ENCODE results near the gene SDHAF1.

DNA sequence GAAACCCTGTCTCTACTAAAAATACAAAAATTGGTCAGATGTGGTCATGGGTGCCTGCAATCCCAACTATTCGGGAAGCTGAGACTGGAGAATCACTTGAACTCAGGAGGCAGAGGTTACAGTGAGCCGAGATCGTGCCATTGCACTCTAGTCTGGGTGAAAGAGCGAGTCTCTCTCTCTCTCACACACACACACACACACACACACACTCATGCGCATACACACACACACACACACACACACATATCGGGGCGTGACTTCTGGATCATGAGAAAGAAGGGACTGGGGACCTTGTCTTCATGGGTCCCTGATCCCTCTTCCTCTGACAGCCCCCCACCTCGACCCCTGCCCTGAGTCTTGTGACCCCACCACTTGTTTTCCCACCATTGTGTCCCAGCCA, 11.8 kb upstream of the SDHAF1 start:
- TF ChIP-seq, protein P1, sequence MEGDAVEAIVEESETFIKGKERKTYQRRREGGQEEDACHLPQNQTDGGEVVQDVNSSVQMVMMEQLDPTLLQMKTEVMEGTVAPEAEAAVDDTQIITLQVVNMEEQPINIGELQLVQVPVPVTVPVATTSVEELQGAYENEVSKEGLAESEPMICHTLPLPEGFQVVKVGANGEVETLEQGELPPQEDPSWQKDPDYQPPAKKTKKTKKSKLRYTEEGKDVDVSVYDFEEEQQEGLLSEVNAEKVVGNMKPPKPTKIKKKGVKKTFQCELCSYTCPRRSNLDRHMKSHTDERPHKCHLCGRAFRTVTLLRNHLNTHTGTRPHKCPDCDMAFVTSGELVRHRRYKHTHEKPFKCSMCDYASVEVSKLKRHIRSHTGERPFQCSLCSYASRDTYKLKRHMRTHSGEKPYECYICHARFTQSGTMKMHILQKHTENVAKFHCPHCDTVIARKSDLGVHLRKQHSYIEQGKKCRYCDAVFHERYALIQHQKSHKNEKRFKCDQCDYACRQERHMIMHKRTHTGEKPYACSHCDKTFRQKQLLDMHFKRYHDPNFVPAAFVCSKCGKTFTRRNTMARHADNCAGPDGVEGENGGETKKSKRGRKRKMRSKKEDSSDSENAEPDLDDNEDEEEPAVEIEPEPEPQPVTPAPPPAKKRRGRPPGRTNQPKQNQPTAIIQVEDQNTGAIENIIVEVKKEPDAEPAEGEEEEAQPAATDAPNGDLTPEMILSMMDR (IDR thresholded peaks at IDR 0.05 in 4 of 5, conservative IDR thresholded peaks at IDR 0.05 in 1 of 5), result no peak
- TF ChIP-seq POLR2A (IDR thresholded peaks at IDR 0.05), result no peak

Data from gastrocnemius medialis (tissue), 4 donors.